ENCODE data around the gene MAP1B.

MAP1B gene

DNA sequence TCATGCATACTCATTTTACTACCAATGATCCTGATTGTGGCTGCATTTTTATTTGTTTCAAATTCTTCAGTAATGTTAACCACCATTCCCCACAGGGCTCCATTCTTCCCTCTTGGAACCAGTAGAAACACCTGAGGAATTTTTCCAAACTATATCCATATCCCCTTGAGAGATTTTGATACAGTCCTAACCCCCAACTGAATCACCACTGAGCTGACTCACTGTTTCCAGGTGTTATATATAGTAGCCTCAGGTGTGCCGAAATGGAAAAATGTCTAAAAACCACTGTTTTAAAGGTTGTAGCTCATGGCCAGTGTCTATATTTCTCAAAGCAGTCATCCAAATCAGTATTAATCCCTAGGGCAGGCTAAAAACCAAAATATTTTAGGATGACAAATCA is 127.6 kb downstream of the MAP1B start:
- DNase-seq (ENCODE audit: low read depth, low spot score), result no peak
- no peak overlapping the region for H3K4me3 ChIP-seq (ENCODE audit: low read length)

DNA sequence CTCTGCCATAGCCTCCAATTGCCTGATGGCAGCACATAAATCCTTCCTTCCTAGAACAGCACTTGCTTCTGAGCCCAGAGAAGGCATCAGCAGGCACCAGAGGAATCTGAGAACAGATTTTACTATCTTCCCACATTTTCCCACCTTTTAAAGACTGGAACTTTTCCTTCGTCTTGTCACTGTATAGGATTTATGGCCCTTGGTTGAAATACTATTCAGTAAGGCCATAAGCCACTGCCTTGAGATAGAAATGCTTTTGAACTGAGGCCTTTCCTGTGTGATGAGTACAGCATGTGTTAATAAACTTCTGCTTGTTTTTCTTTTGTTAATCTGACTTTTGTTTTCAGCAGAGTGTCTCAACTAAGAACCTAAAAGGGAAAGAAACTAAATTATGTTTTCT is 128.4 kb downstream of the MAP1B start:
- DNase-seq (ENCODE audit: low read depth, low spot score), result no peak

DNA sequence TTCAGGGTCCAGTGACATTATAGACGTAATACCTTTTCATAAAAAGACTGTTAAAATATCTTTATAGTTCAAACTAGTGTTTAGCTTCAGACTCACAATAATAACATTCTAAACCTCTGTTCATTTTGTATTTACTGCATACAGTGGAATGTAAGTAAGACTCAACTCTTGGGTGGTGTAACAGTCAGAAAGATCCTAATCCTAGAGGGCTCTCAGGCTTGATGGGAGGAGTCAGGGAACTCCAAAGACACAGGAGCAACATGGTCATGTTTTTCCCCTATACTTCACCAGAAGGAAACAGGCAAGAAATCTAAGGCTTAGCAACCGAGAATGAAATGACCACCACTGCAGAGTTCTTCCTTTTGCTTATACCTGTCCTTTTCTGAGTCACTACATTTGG is 130.1 kb downstream of the MAP1B start:
- no peak for DNase-seq (ENCODE audit: low read depth, low spot score)
- H3K4me3 ChIP-seq (ENCODE audit: low read length), result no peak overlapping the region

More for the DNA sequence above, 128.4 kb downstream of the MAP1B start:
- H3K4me3 ChIP-seq (ENCODE audit: low read length), result no peak overlapping the region

DNA sequence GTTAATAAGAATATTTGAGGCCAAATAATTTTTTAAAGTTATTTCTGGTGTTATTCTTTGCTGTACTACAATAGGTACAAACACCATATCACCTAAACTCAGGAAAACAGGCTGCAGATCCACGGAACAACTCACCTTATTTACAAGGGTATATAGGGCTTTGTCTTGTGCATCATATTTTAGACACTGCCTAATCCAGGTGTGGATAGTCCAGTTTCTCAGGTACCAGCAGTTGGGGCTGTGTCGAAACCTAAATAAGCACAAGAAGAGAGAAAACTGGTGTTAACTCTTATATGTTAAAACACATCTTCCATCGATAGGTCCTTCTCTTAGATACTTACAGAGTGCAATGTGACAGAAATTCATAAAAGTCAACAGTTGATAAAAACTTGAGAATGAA is 130.6 kb downstream of the MAP1B start:
- DNase-seq (ENCODE audit: low read depth, low spot score), result no peak
- H3K4me3 ChIP-seq (ENCODE audit: low read length), result no peak overlapping the region

DNA sequence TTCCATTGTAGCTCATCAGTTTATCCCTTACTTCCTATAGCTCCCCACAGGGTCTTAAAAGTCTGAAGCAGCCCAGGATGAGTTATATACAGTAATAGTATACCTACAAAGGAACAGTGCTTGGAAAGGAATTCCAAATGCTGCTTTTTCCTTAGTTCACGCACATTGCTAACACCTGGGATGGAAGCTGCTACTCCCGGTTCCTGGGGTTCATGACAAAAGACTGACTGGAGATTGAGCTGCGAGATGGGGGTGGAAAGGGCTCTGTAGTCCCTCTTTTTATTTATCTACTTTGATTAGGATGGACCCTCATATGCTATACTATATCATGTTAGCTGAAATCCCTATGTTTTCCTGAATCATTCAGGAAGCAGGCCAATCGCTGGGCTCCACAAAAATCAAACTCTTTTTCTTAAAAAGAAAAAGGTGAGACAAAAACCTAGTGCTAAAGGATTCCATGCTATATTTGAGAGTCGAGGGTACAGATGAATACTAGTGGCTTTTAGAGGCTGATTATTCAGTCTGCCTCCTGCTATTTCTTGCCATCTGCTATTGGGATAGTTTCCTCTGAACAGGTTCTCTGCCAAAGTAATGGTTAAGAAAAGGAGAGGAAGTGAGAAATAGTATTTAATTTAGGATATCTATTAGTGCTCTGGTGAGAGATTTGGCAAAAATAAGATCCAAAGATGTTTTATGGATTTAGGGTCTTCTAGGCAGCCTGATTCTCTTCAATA is 131.6 kb downstream of the MAP1B start:
- H3K4me3 ChIP-seq (ENCODE audit: low read length), result no peak overlapping the region
- no peak for DNase-seq (ENCODE audit: low read depth, low spot score)

DNA sequence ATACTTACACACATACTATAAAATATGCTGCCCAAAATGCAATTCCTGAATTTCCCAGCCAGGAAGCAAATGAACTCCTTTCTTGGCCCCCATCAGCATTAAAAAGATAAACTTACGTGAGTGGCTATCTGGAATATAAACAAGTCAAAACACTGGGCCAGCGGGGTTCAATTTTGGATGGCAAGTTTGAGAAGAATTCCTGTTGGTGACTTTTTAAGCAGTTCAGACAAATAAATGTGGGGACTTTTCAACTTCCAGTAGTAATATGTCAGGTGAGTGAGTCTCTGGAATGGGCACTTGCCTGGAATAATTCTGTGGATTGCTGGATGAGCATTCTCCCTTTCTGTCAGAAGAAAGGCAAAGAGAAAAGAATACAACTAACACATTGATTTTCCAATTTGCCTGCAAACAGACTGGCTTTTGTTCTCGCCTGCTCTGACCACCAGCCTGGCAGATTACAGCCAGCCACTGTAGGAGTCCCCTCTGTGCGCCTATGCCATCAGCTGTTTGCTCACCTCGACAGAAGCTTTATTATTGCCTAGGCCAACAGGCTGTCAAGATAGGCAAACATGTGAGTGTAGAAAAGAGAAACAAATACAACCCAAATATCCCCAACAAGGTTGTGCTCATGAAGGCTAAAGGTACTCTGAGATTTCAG is 134.2 kb downstream of the MAP1B start:
- no peak overlapping the region for H3K4me3 ChIP-seq (ENCODE audit: low read length)
- no peak for DNase-seq (ENCODE audit: low read depth, low spot score)

DNA sequence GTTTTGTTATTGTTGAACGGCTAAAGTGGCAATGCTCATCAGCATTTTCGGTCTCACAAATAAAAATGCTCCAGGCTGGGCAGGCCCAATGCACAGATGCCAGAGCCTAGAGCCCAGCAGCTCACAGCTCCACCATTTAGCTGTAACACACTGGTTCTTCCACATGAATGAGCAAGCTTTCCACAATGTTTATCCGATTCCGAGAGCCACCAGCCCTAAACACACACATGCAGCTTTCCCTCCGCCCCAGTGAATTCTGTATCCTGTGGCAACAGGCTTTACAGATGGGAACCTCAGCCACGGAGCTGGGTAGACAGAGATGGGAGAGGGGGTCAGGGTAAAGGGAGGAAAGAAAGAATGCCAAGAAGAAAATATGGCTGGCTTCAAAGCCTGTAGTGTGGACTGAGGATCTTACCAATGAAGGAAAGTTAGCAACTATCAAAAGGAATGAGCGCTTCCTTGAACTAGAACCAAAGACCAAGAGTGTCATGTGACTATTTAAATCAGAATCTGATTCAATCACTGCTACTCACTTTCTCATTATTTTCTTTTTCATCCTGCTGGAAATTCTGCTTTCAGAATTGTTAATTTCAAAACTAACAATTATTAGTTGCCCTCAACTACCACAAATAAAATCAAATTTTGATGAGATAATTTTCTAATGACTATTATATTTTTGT is 135.7 kb downstream of the MAP1B start:
- H3K4me3 ChIP-seq (ENCODE audit: low read length), result no peak overlapping the region
- DNase-seq (ENCODE audit: low read depth, low spot score), result no peak

DNA sequence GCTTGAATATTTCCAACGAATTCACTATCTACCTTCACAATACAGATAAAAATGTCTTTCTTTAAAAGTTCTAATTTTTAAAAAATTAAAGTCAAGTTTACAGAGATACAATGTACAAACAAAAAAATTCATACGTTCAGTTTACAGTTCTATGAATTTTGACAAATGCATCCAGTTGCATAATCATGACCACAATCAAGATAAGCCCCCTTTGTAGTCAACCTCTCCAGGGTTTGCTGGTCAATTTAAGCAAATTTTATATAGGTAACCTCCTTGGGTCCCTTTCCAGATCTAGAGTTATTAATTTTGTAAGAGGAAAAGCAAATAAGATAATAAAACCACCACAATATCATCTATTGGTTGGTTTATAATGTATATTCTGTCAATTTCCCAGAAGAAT is 136.4 kb downstream of the MAP1B start:
- no peak for DNase-seq (ENCODE audit: low read depth, low spot score)
- no peak overlapping the region for H3K4me3 ChIP-seq (ENCODE audit: low read length)

DNA sequence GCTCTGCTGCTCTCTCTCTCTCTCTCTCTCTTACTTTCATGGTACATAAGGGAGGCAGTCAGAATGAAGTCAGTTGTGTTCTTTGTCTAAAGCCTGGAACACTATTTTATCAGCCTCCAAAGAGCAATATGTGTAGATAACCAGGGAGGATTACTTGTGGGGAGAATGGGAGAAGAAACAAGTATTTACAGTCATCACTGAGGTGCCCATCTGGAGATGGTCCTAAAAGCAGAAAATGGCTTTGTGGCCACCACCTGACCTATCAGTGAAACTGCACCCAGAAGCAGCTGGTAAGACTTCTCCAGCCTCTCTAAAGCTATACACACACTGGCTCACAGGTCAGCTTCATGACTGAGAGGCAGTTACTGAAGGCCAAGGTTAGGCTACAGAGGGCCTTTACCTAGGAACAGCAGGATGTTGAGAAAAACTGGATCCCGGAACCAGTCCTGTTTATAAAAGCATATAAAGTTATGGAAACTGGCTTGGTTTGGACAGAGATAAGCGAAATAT is 137.6 kb downstream of the MAP1B start:
- no peak overlapping the region for H3K4me3 ChIP-seq (ENCODE audit: low read length)
- no peak for DNase-seq (ENCODE audit: low read depth, low spot score)

DNA sequence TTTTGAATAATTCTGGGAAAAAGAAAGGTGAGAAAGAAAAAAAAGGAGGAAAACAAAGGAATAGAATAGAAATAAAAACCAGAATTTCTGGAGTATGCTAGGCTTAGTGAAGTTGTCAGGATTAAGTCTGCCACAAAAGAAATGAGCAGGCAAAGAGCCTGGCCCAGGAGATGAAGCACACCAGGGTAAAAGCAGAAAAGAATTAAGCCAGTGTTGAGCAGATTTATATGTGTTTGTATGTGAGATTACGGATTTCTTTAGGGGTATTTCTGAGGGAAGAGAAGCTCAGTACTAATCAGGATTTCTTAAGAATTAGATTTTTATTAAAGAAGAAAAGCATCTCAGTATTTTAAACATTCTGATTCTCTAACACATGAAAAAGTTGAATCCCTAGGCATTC is 138.3 kb downstream of the MAP1B start:
- DNase-seq (ENCODE audit: low read depth, low spot score), result no peak
- H3K4me3 ChIP-seq (ENCODE audit: low read length), result no peak overlapping the region

DNA sequence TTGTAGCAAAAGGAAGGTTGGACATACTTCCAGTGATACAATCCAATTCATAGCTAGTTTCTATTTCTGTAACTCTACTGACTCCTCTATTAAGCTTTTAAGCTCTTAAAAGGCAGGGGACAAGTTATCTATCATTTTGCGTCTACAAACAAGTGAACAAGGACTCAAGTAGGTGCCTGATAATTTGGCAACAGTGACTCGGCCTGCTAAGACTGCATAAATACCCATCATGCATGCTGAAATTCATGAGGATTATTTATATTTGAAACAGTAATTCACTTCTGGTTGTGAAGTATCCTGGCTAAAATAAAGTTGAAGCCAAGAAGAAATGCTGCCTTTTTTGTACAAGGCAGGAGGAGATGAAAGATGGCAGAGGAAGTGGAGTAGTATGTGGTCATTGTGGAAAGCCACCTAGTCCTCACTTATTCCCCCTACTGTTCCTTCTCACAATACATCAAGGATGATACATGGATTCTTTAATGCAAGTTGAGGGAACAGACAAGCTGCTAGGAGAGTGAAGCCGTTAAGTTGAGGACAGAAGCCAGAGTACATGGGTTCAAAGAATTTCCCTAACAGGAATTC is 138.8 kb downstream of the MAP1B start:
- DNase-seq (ENCODE audit: low read depth, low spot score), result no peak
- no peak overlapping the region for H3K4me3 ChIP-seq (ENCODE audit: low read length)

DNA sequence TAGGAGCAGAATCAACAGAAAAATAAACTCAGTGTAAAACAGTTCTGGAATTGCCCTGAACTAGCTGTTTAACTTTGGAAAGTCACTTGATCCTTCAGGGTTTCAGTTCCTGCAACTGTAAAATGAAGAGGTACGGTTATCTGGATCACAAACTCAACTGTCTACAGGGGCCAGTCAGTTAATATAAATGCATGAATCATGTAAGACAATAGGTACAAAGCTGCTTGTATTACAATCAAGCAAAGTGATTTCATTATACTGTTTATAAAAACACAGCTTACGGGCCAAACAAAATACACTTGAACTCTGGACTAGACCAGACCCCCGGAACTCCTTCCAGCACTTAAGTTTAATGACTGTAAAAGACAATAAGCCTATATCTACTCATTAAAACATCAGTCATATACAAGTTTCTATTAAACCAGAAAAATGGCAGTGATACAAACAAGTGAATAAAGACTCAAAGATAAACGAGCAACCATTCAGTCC is 139.7 kb downstream of the MAP1B start:
- H3K4me3 ChIP-seq (ENCODE audit: low read length), result no peak overlapping the region
- no peak for DNase-seq (ENCODE audit: low read depth, low spot score)

DNA sequence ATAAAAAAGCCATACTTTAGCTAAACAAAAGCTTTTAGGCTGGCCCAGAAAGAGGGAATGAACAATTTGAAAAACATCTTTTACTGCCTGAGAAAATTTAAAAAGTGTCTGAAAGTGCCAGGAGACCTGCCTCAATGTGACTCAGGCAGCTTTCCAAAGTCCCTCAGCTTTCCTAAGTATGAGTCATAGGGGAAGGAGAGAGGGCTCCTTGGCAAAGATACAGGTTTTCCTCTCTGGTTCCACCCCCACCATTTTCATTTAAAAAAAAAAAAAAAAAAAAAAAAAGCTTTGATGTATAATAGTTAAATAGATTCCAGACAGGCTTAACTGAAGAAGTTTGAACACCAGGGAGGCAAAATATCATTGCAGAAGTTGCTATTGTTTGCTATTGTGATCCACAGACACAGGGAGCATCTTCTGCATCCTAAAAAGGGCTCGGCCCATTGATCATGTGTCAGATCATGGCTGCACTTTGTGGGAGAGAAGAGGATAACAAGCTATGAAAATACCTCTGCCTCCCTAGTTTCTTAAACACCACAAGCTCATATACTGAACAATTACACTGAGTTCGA is 141.2 kb downstream of the MAP1B start:
- no peak overlapping the region for H3K4me3 ChIP-seq (ENCODE audit: low read length)
- no peak for DNase-seq (ENCODE audit: low read depth, low spot score)

DNA sequence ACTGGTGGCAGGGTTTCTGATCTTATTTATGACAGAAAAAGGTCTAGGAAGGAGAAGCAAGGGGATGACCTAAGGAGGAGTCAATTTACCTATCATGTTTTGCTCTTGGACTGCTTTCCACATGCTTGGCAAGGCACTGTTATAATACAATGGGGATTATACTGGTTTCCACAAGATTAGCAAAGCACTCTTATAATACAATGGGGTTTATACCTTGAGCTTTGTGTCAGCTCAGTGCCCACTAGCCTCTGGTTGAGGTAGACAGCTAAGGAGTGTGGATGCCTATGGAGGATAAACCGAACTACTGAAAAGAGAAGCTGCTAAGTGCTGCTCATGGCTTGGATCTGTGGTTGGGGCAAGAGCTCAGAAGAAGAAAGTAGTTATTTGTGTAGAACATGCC is 144.1 kb downstream of the MAP1B start:
- DNase-seq (ENCODE audit: low read depth, low spot score), result no peak
- no peak overlapping the region for H3K4me3 ChIP-seq (ENCODE audit: low read length)

DNA sequence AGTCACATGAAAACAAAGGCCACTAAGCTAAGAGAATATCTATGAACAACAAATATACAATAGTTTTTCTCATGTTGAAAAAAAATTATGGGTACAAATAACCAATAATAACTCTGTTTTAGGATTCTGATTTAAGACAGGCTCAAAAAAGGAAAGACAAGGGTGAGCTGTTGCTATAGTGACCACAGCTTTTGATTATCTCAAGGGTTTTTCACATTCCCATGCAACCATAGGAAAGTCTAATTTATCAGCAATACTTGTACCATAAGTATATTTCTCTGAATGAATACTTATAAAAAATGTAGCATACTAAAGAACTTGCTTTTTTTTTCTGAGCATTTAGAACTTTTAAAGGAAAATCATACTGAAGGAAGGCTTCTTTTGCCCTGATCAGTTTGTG is 144.7 kb downstream of the MAP1B start:
- H3K4me3 ChIP-seq (ENCODE audit: low read length), result no peak overlapping the region
- no peak for DNase-seq (ENCODE audit: low read depth, low spot score)

DNA sequence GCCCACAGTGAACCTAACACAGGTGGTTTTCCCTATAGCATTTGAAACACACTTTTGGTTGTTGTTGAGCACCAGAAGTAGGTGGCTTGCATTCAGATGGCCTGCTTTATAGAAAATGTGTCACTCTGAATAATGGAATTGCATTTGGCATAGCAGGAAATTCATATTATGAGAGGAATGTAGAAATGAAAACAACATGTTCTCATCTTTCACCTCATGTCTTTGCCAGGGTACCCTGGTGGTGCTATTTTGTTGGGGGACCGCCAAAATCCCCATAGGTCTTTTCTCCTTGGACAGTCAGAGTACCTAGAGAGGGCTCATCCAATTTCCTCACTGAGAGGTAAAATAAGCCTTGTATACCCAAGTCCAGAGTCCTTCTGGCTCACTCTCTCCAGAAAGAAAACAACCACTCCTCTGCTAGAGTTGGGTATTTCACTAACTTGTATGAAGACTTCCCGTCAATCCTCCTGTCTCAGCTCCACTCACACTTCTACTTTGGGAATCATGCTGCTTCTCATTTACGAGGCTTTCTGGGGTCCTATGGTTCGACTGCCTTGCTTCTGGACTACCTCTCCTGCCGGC is 145.4 kb downstream of the MAP1B start:
- no peak for DNase-seq (ENCODE audit: low read depth, low spot score)
- H3K4me3 ChIP-seq (ENCODE audit: low read length), result no peak overlapping the region

DNA sequence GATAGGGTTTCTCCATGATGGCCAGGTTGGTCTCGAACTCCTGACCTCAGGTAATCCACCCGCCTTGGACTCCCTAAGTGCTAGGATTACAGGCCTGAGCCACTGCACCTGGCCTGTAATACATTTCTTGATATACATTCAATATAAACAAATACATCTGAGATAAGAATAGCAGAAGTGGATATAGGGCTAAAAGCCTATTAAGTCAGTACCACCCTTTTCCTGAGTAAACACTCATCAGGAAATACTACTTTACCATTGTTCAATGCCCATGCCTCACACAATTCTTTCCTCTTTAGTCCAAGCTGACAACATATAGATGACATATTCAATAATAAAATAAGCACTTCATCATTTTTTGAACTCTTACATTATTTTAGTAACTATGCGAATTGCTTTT is 148.0 kb downstream of the MAP1B start:
- DNase-seq (ENCODE audit: low read depth, low spot score), result no peak

DNA sequence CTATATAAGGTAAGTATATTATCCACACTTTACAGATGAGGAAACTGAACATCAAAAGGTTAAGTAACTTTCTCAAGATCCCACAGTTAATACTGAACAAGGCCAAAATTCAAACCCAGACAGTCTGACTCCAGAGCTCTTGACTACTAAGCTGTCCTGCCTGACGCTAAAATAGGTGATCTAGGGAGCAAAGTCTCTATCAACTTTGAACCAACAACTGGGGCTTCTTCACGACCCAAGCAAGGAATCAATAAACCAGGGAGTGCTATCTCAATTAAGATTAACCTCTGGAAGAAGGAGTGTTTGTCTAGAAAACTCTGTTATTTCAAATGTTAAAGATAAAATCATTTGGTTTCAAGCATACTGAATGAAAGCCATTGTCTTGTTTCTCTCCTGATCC is 148.4 kb downstream of the MAP1B start:
- no peak overlapping the region for H3K4me3 ChIP-seq (ENCODE audit: low read length)
- no peak for DNase-seq (ENCODE audit: low read depth, low spot score)

More for the DNA sequence above, 148.0 kb downstream of the MAP1B start:
- no peak overlapping the region for H3K4me3 ChIP-seq (ENCODE audit: low read length)

DNA sequence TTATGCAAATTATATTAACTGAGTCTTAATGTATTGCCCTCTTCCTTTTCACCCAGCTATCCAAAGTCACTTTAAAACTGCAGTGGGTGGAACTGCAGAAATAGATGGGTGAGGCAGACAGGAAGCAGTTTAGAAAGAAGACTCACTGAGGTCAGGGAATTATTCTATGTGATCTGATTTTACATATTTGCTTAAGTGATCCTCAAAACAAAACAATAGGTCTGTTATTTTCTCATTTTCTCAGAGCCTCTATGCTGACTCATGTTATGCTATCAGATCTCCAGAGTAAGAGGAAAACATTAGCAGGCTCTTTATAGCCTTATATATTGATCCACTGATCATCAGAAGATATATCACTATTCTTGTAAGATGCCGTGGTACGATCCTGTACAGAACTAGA is 149.3 kb downstream of the MAP1B start:
- H3K4me3 ChIP-seq (ENCODE audit: low read length), result no peak overlapping the region
- no peak for DNase-seq (ENCODE audit: low read depth, low spot score)

All from Jurkat, Clone E6-1 (cell line).